SK-N-SH (cell line): Measurements from ENCODE around the gene MRFAP1.

Experiments
- CTCF ChIP-seq: fragments of 200-600 bp; sonication (generic); IDR thresholded peaks from 2 replicates; pipeline ENCODE4 v1.6.1; 2017; ENCODE audit warnings: antibody characterized with exemption, mild to moderate bottlenecking, moderate library complexity
- ELF1 ChIP-seq: IDR thresholded peaks from 2 replicates; pipeline ENCODE4 v1.4.0; 2012
- FOSL2 ChIP-seq: IDR thresholded peaks from 2 replicates; pipeline ENCODE4 v1.4.0; 2012; ENCODE audit warnings: low read depth, mild to moderate bottlenecking, moderate library complexity, borderline replicate concordance
- GATA2 ChIP-seq: sonication (generic); formaldehyde crosslinking; IDR thresholded peaks from 2 replicates; pipeline ENCODE4 v1.5.0; 2020; ENCODE audit warnings: mild to moderate bottlenecking, missing genetic modification reagents
- IRF3 ChIP-seq: fragments of 150-350 bp; IDR thresholded peaks from 2 replicates; pipeline ENCODE4 v1.6.1; 2016; ENCODE audit warnings: mild to moderate bottlenecking, low read depth, low read length
- MEF2A ChIP-seq: IDR thresholded peaks from 2 replicates; pipeline ENCODE4 v1.4.0; 2012; ENCODE audit warnings: low read depth, borderline replicate concordance
- NRF1 ChIP-seq: IDR thresholded peaks from 2 replicates; pipeline ENCODE4 v1.6.1; 2012; ENCODE audit warnings: low read depth, mild to moderate bottlenecking, low read length
- RAD21 ChIP-seq: IDR thresholded peaks from 2 replicates; pipeline ENCODE4 v1.6.1; 2012; ENCODE audit warnings: mild to moderate bottlenecking, low read length
- REST ChIP-seq: IDR thresholded peaks from 2 replicates; pipeline ENCODE4 v1.6.1; 2012; ENCODE audit warnings: mild to moderate bottlenecking, low read depth, low read length, moderate library complexity
- RFX5 ChIP-seq: IDR thresholded peaks from 2 replicates; pipeline ENCODE4 v1.6.1; 2012; ENCODE audit warnings: mild to moderate bottlenecking, improper control_type of control experiment, low read length
- SIN3A ChIP-seq: IDR thresholded peaks from 2 replicates; pipeline ENCODE4 v1.6.1; 2012; ENCODE audit warnings: low read depth, mild to moderate bottlenecking, low read length, moderate library complexity, borderline replicate concordance
- SMC3 ChIP-seq: IDR thresholded peaks from 2 replicates; pipeline ENCODE4 v1.6.1; 2012; ENCODE audit warnings: low read depth, low read length, improper control_type of control experiment
- USF1 ChIP-seq: IDR thresholded peaks from 2 replicates; pipeline ENCODE4 v1.4.0; 2012; ENCODE audit warnings: low read depth, borderline replicate concordance
- USF2 ChIP-seq: fragments of 150-350 bp; IDR thresholded peaks from 2 replicates; pipeline ENCODE4 v1.6.1; 2017; ENCODE audit warnings: antibody characterized with exemption, low read length, low read depth, borderline replicate concordance

- no peak for TF ChIP-seq SIN3A
- TF ChIP-seq USF1: no peak
- TF ChIP-seq MEF2A: no peak
- no peak for TF ChIP-seq USF2
- TF ChIP-seq CTCF: no peak
- TF ChIP-seq ELF1: no peak
- no peak for TF ChIP-seq FOSL2
- no peak for TF ChIP-seq SMC3
- TF ChIP-seq NRF1: no peak
- TF ChIP-seq REST: no peak
- TF ChIP-seq IRF3: no peak
- no peak for TF ChIP-seq GATA2
- TF ChIP-seq RFX5: no peak
- no peak for TF ChIP-seq RAD21
Observed at GRCh38 chr4:6672131-6672530, 31.6 kb downstream of the MRFAP1 start.
